ENCODE measurements around the gene KRT9. TPM values are rescaled to one million over a fixed set of nuclear protein-coding genes. Genes with fewer than 3 reads are reported as not detected.

The KRT9 gene
- total RNA-seq, 6 experiments from 2014 or later, result not detected

GRCh38 chr17:41553987-41554680 lies 17.7 kb downstream of the KRT9 start:
- DNase-seq, result no peak
- H3K27ac ChIP-seq, result no peak overlapping the region

GRCh38 chr17:41553176-41553575 lies 18.7 kb downstream of the KRT9 start:
- DNase-seq (no peak), ATAC-seq (no peak)
- H3K4me1 ChIP-seq, result peaks cover 0 to 7% (median 2%) of the 10 kb centered on the region in 4 donors
- H3K36me3 ChIP-seq, result no peaks in the 10 kb centered on the region
- no peak for TF ChIP-seq CTCF (IDR thresholded peaks at IDR 0.05)
- no peak for TF ChIP-seq POLR2A (IDR thresholded peaks at IDR 0.05)
- intact Hi-C loops (cut with DNase I), result loop anchor here (10.0 kb wide), 1 partner anchor 102 kb away; no protein-coding TSS in a partner anchor
- WGBS (ENCODE audit: insufficient coverage, low coverage, low lambda C conversion rate, missing lambda C conversion rate), result 44% methylated on average over 2 of the region's 4 CpGs
- no peak overlapping the region for H3K27ac ChIP-seq
- H3K9me3 ChIP-seq, result no peaks in the 10 kb centered on the region
- peaks cover 0 to 7% of the 10 kb centered on the region in 2 donors for H3K27me3 ChIP-seq
- no peak overlapping the region for H3K4me3 ChIP-seq

More at GRCh38 chr17:41553987-41554680, 17.7 kb downstream of the KRT9 start:
- no peaks in the 10 kb centered on the region for H3K36me3 ChIP-seq
- intact Hi-C loops (cut with DNase I), result loop anchor here (10.0 kb wide), 1 partner anchor 101 kb away; no protein-coding TSS in a partner anchor
- 50% methylated on average over 7 of the region's 8 CpGs for WGBS (ENCODE audit: insufficient coverage, low coverage, low lambda C conversion rate, missing lambda C conversion rate)
- H3K4me1 ChIP-seq, result peaks cover 0 to 1% (median under 1%) of the 10 kb centered on the region in 4 donors
- TF ChIP-seq POLR2A (IDR thresholded peaks at IDR 0.05) (no peak), CTCF (IDR thresholded peaks at IDR 0.05) (no peak)
- H3K27me3 ChIP-seq, result no peaks in the 10 kb centered on the region
- ATAC-seq, result no peak
- H3K9me3 ChIP-seq, result no peaks in the 10 kb centered on the region
- H3K4me3 ChIP-seq, result no peak overlapping the region

GRCh38 chr17:41552455-41552854 lies 19.4 kb downstream of the KRT9 start:
- H3K4me1 ChIP-seq, result peaks cover 0 to 7% (median 2%) of the 10 kb centered on the region in 4 donors
- H3K27me3 ChIP-seq, result peaks cover 0 to 8% of the 10 kb centered on the region in 2 donors
- H3K27ac ChIP-seq, result no peak overlapping the region
- H3K9me3 ChIP-seq, result no peaks in the 10 kb centered on the region
- DNase-seq, result no peak
- no peak overlapping the region for H3K4me3 ChIP-seq
- intact Hi-C loops (cut with DNase I), result loop anchor here (10.0 kb wide), 1 partner anchor 102 kb away; no protein-coding TSS in a partner anchor
- no peak for ATAC-seq
- TF ChIP-seq POLR2A (IDR thresholded peaks at IDR 0.05), result no peak
- no peak for TF ChIP-seq CTCF (IDR thresholded peaks at IDR 0.05)
- WGBS (ENCODE audit: insufficient coverage, low coverage, low lambda C conversion rate, missing lambda C conversion rate), result no CpG with 5 or more reads among the region's 5 CpGs
- no peaks in the 10 kb centered on the region for H3K36me3 ChIP-seq

GRCh38 chr17:41551365-41551764 lies 20.5 kb downstream of the KRT9 start:
- no peak for ATAC-seq
- H3K9me3 ChIP-seq, result no peaks in the 10 kb centered on the region
- no peaks in the 10 kb centered on the region for H3K36me3 ChIP-seq
- no peak overlapping the region for H3K27ac ChIP-seq
- H3K27me3 ChIP-seq, result peaks cover 0 to 8% of the 10 kb centered on the region in 2 donors
- intact Hi-C loops (cut with DNase I), result loop anchor here (10.0 kb wide), 1 partner anchor 103 kb away; no protein-coding TSS in a partner anchor
- WGBS (ENCODE audit: insufficient coverage, low coverage, low lambda C conversion rate, missing lambda C conversion rate), result 46% methylated on average over 4 of the region's 5 CpGs
- H3K4me3 ChIP-seq, result no peak overlapping the region
- no peak for TF ChIP-seq POLR2A (IDR thresholded peaks at IDR 0.05)
- TF ChIP-seq CTCF (IDR thresholded peaks at IDR 0.05), result no peak
- DNase-seq, result no peak
- H3K4me1 ChIP-seq, result peaks cover 0 to 7% (median 2%) of the 10 kb centered on the region in 4 donors

Measured in right lobe of liver (tissue), 6 donors.